ENCODE measurements around the gene ACTR3C. TPM values are rescaled to one million over a fixed set of nuclear protein-coding genes. Genes with fewer than 3 reads are reported as not detected.
A peak's percentile ranks its signal among the peaks of the same experiment; 100 is the strongest.
"Not testable (repeated sequence)": the region's sequence is repeated elsewhere in the genome, so short reads cannot be mapped to it uniquely, and the experiment has no call there.

ACTR3C gene
- polyA plus RNA-seq, 4 donors, result 2.4 to 9.6 (median 6.0) TPM

DNA sequence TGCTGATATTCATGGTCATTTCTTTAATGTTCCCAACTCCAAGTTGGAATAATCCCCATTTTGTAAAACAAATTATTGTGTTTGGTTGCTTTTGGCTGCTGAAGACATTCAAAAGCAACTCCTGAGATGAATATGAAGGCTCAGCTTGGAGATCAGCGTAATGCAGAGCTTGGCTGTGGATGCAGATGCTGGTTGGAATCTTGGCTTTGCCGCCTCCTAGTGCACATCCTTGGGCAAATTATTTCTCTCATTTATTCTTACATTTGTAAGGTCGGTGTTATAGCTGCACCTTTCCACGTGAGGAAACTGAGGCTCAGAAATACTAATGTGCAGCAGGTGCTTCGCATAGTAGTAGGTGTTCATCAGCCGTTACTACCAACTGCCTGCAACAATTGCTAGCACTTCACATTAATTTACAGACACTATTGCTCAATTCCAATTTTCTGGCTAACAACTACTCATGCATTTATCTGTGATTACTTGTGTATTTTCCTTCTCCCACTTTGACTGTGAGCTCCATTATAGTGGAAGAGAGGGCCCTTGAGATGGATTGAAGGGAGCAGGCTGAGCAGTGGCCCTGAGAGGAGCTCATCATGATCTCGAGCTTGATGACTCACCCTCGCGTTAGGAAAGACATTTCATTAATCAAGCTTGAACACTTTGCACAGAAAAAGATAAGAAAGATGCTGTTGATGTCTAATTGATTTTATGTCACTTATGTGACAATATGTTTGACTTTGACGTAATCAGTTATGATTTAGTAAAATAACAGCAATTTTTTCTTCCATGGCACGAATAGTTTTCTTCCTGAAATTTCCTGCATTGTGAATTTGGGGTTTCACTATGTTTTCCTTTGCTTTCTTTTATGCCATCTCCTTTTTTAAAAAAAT lies 101.0 kb downstream of the ACTR3C start:
- FAIRE-seq; H3K27me3 ChIP-seq (ENCODE audit: control insufficient read depth in 3 of 3, insufficient read depth in 3 of 3, low read length in 3 of 3); H3K4me1 ChIP-seq (ENCODE audit: control insufficient read depth in 3 of 3, insufficient read depth in 2 of 3, low read depth in 1 of 3, low read length in 2 of 3); H3K27ac ChIP-seq (ENCODE audit: low read depth in 1 of 3, low read length in 2 of 3); DNase-seq; H3K4me3 ChIP-seq (ENCODE audit: low read depth in 1 of 3, low read length in 3 of 3); H3K9me3 ChIP-seq (ENCODE audit: control insufficient read depth in 2 of 2, insufficient read depth in 1 of 2, low read depth in 1 of 2, low read length in 1 of 2); H3K36me3 ChIP-seq (ENCODE audit: control insufficient read depth in 3 of 3, insufficient read depth in 2 of 3, low read depth in 1 of 3, low read length in 3 of 3): not testable (repeated sequence)
- 48 to 70% (median 67%) methylated on average over 8 to 11 of the region's 11 CpGs for WGBS, 3 donors

- not testable (repeated sequence) for H3K36me3 ChIP-seq (ENCODE audit: control insufficient read depth in 3 of 3, insufficient read depth in 2 of 3, low read depth in 1 of 3, low read length in 3 of 3); DNase-seq; H3K9me3 ChIP-seq (ENCODE audit: control insufficient read depth in 2 of 2, insufficient read depth in 1 of 2, low read depth in 1 of 2, low read length in 1 of 2); H3K4me3 ChIP-seq (ENCODE audit: low read depth in 1 of 3, low read length in 3 of 3); H3K27me3 ChIP-seq (ENCODE audit: control insufficient read depth in 3 of 3, insufficient read depth in 3 of 3, low read length in 3 of 3); FAIRE-seq; H3K27ac ChIP-seq (ENCODE audit: low read depth in 1 of 3, low read length in 2 of 3); H3K4me1 ChIP-seq (ENCODE audit: control insufficient read depth in 3 of 3, insufficient read depth in 2 of 3, low read depth in 1 of 3, low read length in 2 of 3)
- 6 to 17% (median 12%) methylated on average over 26 to 37 of the region's 38 CpGs for WGBS, 3 donors
Measured at GRCh38 chr7:150220673-150221181, 102.6 kb downstream of the ACTR3C start.

- H3K9me3 ChIP-seq (ENCODE audit: control insufficient read depth in 2 of 2, insufficient read depth in 1 of 2, low read depth in 1 of 2, low read length in 1 of 2); H3K36me3 ChIP-seq (ENCODE audit: control insufficient read depth in 3 of 3, insufficient read depth in 2 of 3, low read depth in 1 of 3, low read length in 3 of 3); H3K27me3 ChIP-seq (ENCODE audit: control insufficient read depth in 3 of 3, insufficient read depth in 3 of 3, low read length in 3 of 3); FAIRE-seq; DNase-seq; H3K27ac ChIP-seq (ENCODE audit: low read depth in 1 of 3, low read length in 2 of 3); H3K4me3 ChIP-seq (ENCODE audit: low read depth in 1 of 3, low read length in 3 of 3); H3K4me1 ChIP-seq (ENCODE audit: control insufficient read depth in 3 of 3, insufficient read depth in 2 of 3, low read depth in 1 of 3, low read length in 2 of 3): not testable (repeated sequence)
- 3 to 9% (median 3%) methylated on average over 18 to 25 of the region's 50 CpGs for WGBS, 3 donors
Measured at GRCh38 chr7:150219941-150220658, 103.2 kb downstream of the ACTR3C start.

DNA sequence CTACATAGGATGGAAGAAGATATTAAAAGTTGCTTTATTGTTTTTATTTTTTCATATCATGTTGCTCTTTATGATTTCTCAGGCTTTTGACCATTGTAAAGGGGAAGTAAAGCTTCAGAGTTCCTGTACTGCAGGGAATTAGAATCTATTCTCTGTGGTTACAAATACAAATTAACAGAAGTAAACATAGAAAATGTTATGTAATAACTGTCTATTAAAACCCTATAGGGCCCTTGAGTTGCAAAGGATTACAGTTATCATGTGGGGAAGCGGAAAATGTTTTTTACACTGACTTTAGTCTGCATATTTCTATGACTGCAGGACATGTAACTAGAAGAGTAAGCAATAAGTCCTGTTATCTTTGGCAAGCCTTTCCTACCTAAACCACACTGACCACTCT lies 116.5 kb downstream of the ACTR3C start:
- WGBS, 3 donors, result 88 to 94% (median 93%) methylated on average over 1 of the region's 1 CpG
- not testable (repeated sequence) for H3K9me3 ChIP-seq (ENCODE audit: control insufficient read depth in 2 of 2, insufficient read depth in 1 of 2, low read depth in 1 of 2, low read length in 1 of 2); H3K27me3 ChIP-seq (ENCODE audit: control insufficient read depth in 3 of 3, insufficient read depth in 3 of 3, low read length in 3 of 3); DNase-seq; H3K36me3 ChIP-seq (ENCODE audit: control insufficient read depth in 3 of 3, insufficient read depth in 2 of 3, low read depth in 1 of 3, low read length in 3 of 3); H3K27ac ChIP-seq (ENCODE audit: low read depth in 1 of 3, low read length in 2 of 3); H3K4me1 ChIP-seq (ENCODE audit: control insufficient read depth in 3 of 3, insufficient read depth in 2 of 3, low read depth in 1 of 3, low read length in 2 of 3); H3K4me3 ChIP-seq (ENCODE audit: low read depth in 1 of 3, low read length in 3 of 3)
- peak; percentile 51 for FAIRE-seq

DNA sequence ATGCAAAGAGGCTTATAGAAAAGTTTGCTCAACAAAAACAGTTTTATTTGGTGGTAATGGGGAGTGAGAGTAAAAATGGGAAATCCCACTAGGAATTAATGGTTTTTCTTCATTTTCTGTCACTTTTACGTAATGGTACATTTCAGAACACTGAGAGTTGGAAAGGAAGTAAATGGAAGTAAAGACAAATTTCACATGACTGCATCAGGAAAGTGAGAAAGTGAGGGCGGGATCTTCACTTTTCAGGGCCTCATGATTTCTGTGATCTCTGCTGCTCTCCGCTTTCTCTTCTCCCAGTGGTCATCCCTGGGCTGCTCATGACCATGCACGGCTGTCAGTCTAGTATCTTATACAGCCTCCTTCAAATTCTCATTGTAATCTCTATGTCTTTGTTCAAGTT lies 117.5 kb downstream of the ACTR3C start:
- H3K4me1 ChIP-seq (ENCODE audit: control insufficient read depth in 3 of 3, insufficient read depth in 2 of 3, low read depth in 1 of 3, low read length in 2 of 3); H3K27ac ChIP-seq (ENCODE audit: low read depth in 1 of 3, low read length in 2 of 3); FAIRE-seq; H3K9me3 ChIP-seq (ENCODE audit: control insufficient read depth in 2 of 2, insufficient read depth in 1 of 2, low read depth in 1 of 2, low read length in 1 of 2); DNase-seq; H3K4me3 ChIP-seq (ENCODE audit: low read depth in 1 of 3, low read length in 3 of 3); H3K27me3 ChIP-seq (ENCODE audit: control insufficient read depth in 3 of 3, insufficient read depth in 3 of 3, low read length in 3 of 3); H3K36me3 ChIP-seq (ENCODE audit: control insufficient read depth in 3 of 3, insufficient read depth in 2 of 3, low read depth in 1 of 3, low read length in 3 of 3): not testable (repeated sequence)
- WGBS, 3 donors, result 85 to 93% (median 91%) methylated on average over 4 of the region's 4 CpGs

- not testable (repeated sequence) for DNase-seq; H3K4me1 ChIP-seq (ENCODE audit: control insufficient read depth in 3 of 3, insufficient read depth in 2 of 3, low read depth in 1 of 3, low read length in 2 of 3); FAIRE-seq; H3K27ac ChIP-seq (ENCODE audit: low read depth in 1 of 3, low read length in 2 of 3); H3K27me3 ChIP-seq (ENCODE audit: control insufficient read depth in 3 of 3, insufficient read depth in 3 of 3, low read length in 3 of 3); H3K4me3 ChIP-seq (ENCODE audit: low read depth in 1 of 3, low read length in 3 of 3); H3K9me3 ChIP-seq (ENCODE audit: control insufficient read depth in 2 of 2, insufficient read depth in 1 of 2, low read depth in 1 of 2, low read length in 1 of 2); H3K36me3 ChIP-seq (ENCODE audit: control insufficient read depth in 3 of 3, insufficient read depth in 2 of 3, low read depth in 1 of 3, low read length in 3 of 3)
- WGBS, 3 donors, result 88 to 98% (median 91%) methylated on average over 7 of the region's 7 CpGs
Measured at GRCh38 chr7:150204577-150204976, 118.8 kb downstream of the ACTR3C start.

- not testable (repeated sequence) for H3K9me3 ChIP-seq (ENCODE audit: control insufficient read depth in 2 of 2, insufficient read depth in 1 of 2, low read depth in 1 of 2, low read length in 1 of 2); H3K4me3 ChIP-seq (ENCODE audit: low read depth in 1 of 3, low read length in 3 of 3); H3K27me3 ChIP-seq (ENCODE audit: control insufficient read depth in 3 of 3, insufficient read depth in 3 of 3, low read length in 3 of 3); FAIRE-seq; DNase-seq; H3K4me1 ChIP-seq (ENCODE audit: control insufficient read depth in 3 of 3, insufficient read depth in 2 of 3, low read depth in 1 of 3, low read length in 2 of 3); H3K36me3 ChIP-seq (ENCODE audit: control insufficient read depth in 3 of 3, insufficient read depth in 2 of 3, low read depth in 1 of 3, low read length in 3 of 3); H3K27ac ChIP-seq (ENCODE audit: low read depth in 1 of 3, low read length in 2 of 3)
- 78 to 95% (median 83%) methylated on average over 4 of the region's 4 CpGs for WGBS, 3 donors
Measured at GRCh38 chr7:150202894-150203293, 120.5 kb downstream of the ACTR3C start.

All from small intestine (tissue), 7 donors.